CD14-positive monocyte (primary cell): Measurements from ENCODE around the gene SUSD4. TPM values are rescaled to one million over a fixed set of nuclear protein-coding genes. Genes with fewer than 3 reads are reported as not detected.
A peak's percentile ranks its signal among the peaks of the same experiment; 100 is the strongest.

Experiments used
- DNase-seq, 3 donors: peaks; one replicate each; pipeline ENCODE4 v3.0.0-alpha.2; 2011 to 2022
- H2AFZ ChIP-seq: 2 replicates; pipeline ENCODE4 v1.6.0; 2012; ENCODE audit warnings: mild to moderate bottlenecking, low read depth, low read length, inconsistent platforms; ENCODE audit not compliant: insufficient read depth, poor library complexity, severe bottlenecking
- H3K27ac ChIP-seq, 2 donors: 1 replicate in 1 of 2; 2 replicates in 1 of 2; pipeline ENCODE4 v1.5.1; 2012 to 2013; ENCODE audit warnings: low read length in 2 of 2, control low read depth in 1 of 2, inconsistent platforms in 1 of 2, low read depth in 1 of 2, mild to moderate bottlenecking in 1 of 2
- H3K27me3 ChIP-seq, 2 donors: one replicate each; pipeline versions ENCODE4 v1.6.0 to v1.6.1; 2011 to 2013; ENCODE audit warnings: low read length in 2 of 2; ENCODE audit not compliant: control insufficient read depth in 2 of 2, insufficient read depth in 2 of 2
- H3K36me3 ChIP-seq, 2 donors: replicated peaks in 1 of 2; 1 replicate in 1 of 2; 2 replicates in 1 of 2; pipeline versions ENCODE4 v1.5.1 to v1.6.1; 2012 to 2013; ENCODE audit warnings: low read length in 2 of 2, control low read depth in 1 of 2, inconsistent platforms in 1 of 2, mild to moderate bottlenecking in 1 of 2; ENCODE audit not compliant: insufficient read depth in 2 of 2, control insufficient read depth in 1 of 2
- H3K4me1 ChIP-seq, 2 donors: 1 replicate in 1 of 2; 2 replicates in 1 of 2; pipeline versions ENCODE4 v1.5.1 to v1.6.1; 2012 to 2013; ENCODE audit warnings: low read length in 2 of 2, control low read depth in 1 of 2, inconsistent platforms in 1 of 2, mild to moderate bottlenecking in 1 of 2, moderate library complexity in 1 of 2; ENCODE audit not compliant: insufficient read depth in 2 of 2, control insufficient read depth in 1 of 2
- H3K4me2 ChIP-seq: replicated peaks from 2 replicates; pipeline ENCODE3; 2012; ENCODE audit warnings: low read length, moderate library complexity, mild to moderate bottlenecking; ENCODE audit not compliant: poor library complexity, severe bottlenecking; ENCODE audit errors: extremely low read depth
- H3K4me3 ChIP-seq, 3 experiments: fragments of 200-600 bp in 1 of 3; sonication (generic) in 1 of 3; replicated peaks in 1 of 3; 1 replicate in 2 of 3; 2 replicates in 1 of 3; pipeline ENCODE4 v1.5.1; 2011 to 2013; ENCODE audit warnings: low read length in 3 of 3, mild to moderate bottlenecking in 3 of 3, control low read depth in 2 of 3, low read depth in 2 of 3, inconsistent platforms in 1 of 3, moderate library complexity in 1 of 3
- H3K79me2 ChIP-seq: 2 replicates; pipeline ENCODE4 v1.6.0; 2012; ENCODE audit warnings: mild to moderate bottlenecking, control low read depth, inconsistent platforms, low read length, moderate library complexity; ENCODE audit not compliant: insufficient read depth
- H3K9ac ChIP-seq: 2 replicates; pipeline ENCODE4 v1.6.0; 2017; ENCODE audit warnings: low read length, mild to moderate bottlenecking; ENCODE audit not compliant: insufficient read depth, poor library complexity, severe bottlenecking
- H3K9me3 ChIP-seq, 2 donors: replicated peaks in 1 of 2; 1 replicate in 1 of 2; 2 replicates in 1 of 2; pipeline versions ENCODE4 v1.5.1 to v1.6.1; 2012 to 2013; ENCODE audit warnings: low read length in 2 of 2, control low read depth in 1 of 2; ENCODE audit not compliant: control insufficient read depth in 1 of 2, insufficient read depth in 1 of 2
- H4K20me1 ChIP-seq: 2 replicates; pipeline ENCODE4 v1.6.0; 2012; ENCODE audit warnings: mild to moderate bottlenecking, low read length, control low read depth, moderate library complexity; ENCODE audit not compliant: insufficient read depth
- H3K27ac Mint-ChIP-seq, 7 donors: one replicate each; pipeline ENCODE4 v1.8.0; 2020; ENCODE audit warnings: mild to moderate bottlenecking in 7 of 7, mixed read lengths in 7 of 7, moderate library complexity in 6 of 7, inconsistent platforms in 2 of 7
- H3K27me3 Mint-ChIP-seq, 3 donors: one replicate each; pipeline ENCODE4 v1.8.0; 2021 to 2022; ENCODE audit warnings: low read depth in 3 of 3, mild to moderate bottlenecking in 3 of 3, mixed read lengths in 3 of 3, moderate library complexity in 3 of 3, inconsistent platforms in 1 of 3
- H3K36me3 Mint-ChIP-seq, 2 donors: one replicate each; pipeline ENCODE4 v1.8.0; 2020; ENCODE audit warnings: mixed read lengths in 2 of 2, inconsistent platforms in 1 of 2, mild to moderate bottlenecking in 1 of 2
- H3K4me1 Mint-ChIP-seq: one replicate; pipeline ENCODE4 v1.8.0; 2020; ENCODE audit warnings: mild to moderate bottlenecking, mixed read lengths
- H3K4me3 Mint-ChIP-seq, 2 donors: one replicate each; pipeline ENCODE4 v1.8.0; 2020; ENCODE audit warnings: mild to moderate bottlenecking in 2 of 2, mixed read lengths in 2 of 2, moderate library complexity in 1 of 2
- H3K9me3 Mint-ChIP-seq, 7 donors: one replicate each; pipeline ENCODE4 v1.8.0; 2020 to 2022; ENCODE audit warnings: mixed read lengths in 7 of 7, mild to moderate bottlenecking in 6 of 7, moderate library complexity in 6 of 7, inconsistent platforms in 2 of 7
- CTCF ChIP-seq: fragments of 200-600 bp; IDR thresholded peaks from one replicate; pipeline ENCODE4 v1.8.0; 2022; ENCODE audit warnings: antibody characterized with exemption, mild to moderate bottlenecking
- WGBS: methylation state at CpG from one replicate; pipeline ENCODE4 v1.1.5; 2013; ENCODE audit warnings: missing lambda C conversion rate; ENCODE audit not compliant: insufficient coverage; 5-methylcytosine and 5-hydroxymethylcytosine counted together
- intact Hi-C, 2 donors: fragments of 100-400 bp; cut with micrococcal nuclease; formaldehyde crosslinking; loops; one replicate each; pipeline versions ENCODE4 v1.15.0 to v1.15.1; 2023
- polyA plus RNA-seq, 3 donors: library from polyadenylated mRNA; depleted of rRNA in 1 of 3; unstranded in 2 of 3; stranded (reverse) in 1 of 3; fragments of 300-500 nt in 2 of 3; fragments of >200 nt in 1 of 3; fragmentation: Illumina TruSeq in 2 of 3; gene quantifications; 1 replicate in 2 of 3; 2 replicates in 1 of 3; pipeline ENCODE4 v1.2.3, GENCODE V29; 2012 to 2021

SUSD4 gene
- polyA plus RNA-seq, 3 donors, result 0.34 to 0.92 (median 0.50) TPM

- H4K20me1 ChIP-seq, result no peaks in the 10 kb centered on the region
- peak within 1 kb of the TSS in 1 of 2 donors; percentile 46 for H3K4me3 Mint-ChIP-seq
- H3K27me3 ChIP-seq, result peaks cover 18 to 40% of the 10 kb centered on the region in 2 donors
- H3K4me3 ChIP-seq, result no peak within 1 kb of the TSS
- peaks cover 2 to 24% (median 11%) of the 10 kb centered on the region in 7 donors for H3K9me3 Mint-ChIP-seq
- H2AFZ ChIP-seq, result no peak within 1 kb of the TSS
- intact Hi-C loops, result no loop called here
- no peak within 1 kb of the TSS for H3K9ac ChIP-seq
- H3K27ac Mint-ChIP-seq, result no peak within 1 kb of the TSS
- no peaks in the 10 kb centered on the region for H3K4me1 Mint-ChIP-seq
- no peak within 1 kb of the TSS for H3K27ac ChIP-seq
- H3K4me2 ChIP-seq, result no peak within 1 kb of the TSS
- H3K36me3 Mint-ChIP-seq, result no peaks in the 10 kb centered on the region
- H3K9me3 ChIP-seq, result peaks cover 0 to 13% of the 10 kb centered on the region in 2 donors
- no peaks in the 10 kb centered on the region for H3K36me3 ChIP-seq
- no peaks in the 10 kb centered on the region for H3K79me2 ChIP-seq
- H3K27me3 Mint-ChIP-seq, result peaks cover 39 to 53% (median 46%) of the 10 kb centered on the region in 3 donors
- H3K4me1 ChIP-seq, result no peaks in the 10 kb centered on the region
- 18% methylated on average over 73 of the region's 73 CpGs for WGBS
- TF ChIP-seq CTCF, result no peak
- no peak for DNase-seq
These were observed 29.6 kb upstream of the SUSD4 start, which contains the start of gene CCDC185 for GRCh38 chr1:223393275-223394214. Gene CCDC185 (plus strand): TSS chr1:223393415. CDS start chr1:223393476, 61 bp downstream.

GRCh38 chr1:223390618-223391017 is 26.6 kb upstream of the SUSD4 start:
- Mint-ChIP-seq H3K27me3 (peaks cover 39 to 59% (median 54%) of the 10 kb centered on the region in 3 donors), H3K36me3 (no peaks in the 10 kb centered on the region), H3K4me3 (no peak overlapping the region), H3K9me3 (peaks cover 2 to 24% (median 11%) of the 10 kb centered on the region in 7 donors), H3K27ac (no peak overlapping the region), H3K4me1 (no peaks in the 10 kb centered on the region)
- no peak overlapping the region for H3K4me3 ChIP-seq
- H3K27ac ChIP-seq, result no peak overlapping the region
- no peak for DNase-seq
- no peaks in the 10 kb centered on the region for H4K20me1 ChIP-seq
- no peak overlapping the region for H2AFZ ChIP-seq
- no peaks in the 10 kb centered on the region for H3K79me2 ChIP-seq
- intact Hi-C loops, result no loop called here
- peaks cover 0 to 13% of the 10 kb centered on the region in 2 donors for H3K9me3 ChIP-seq
- TF ChIP-seq CTCF, result no peak
- H3K9ac ChIP-seq, result no peak overlapping the region
- H3K4me2 ChIP-seq, result no peak overlapping the region
- H3K36me3 ChIP-seq, result no peaks in the 10 kb centered on the region
- H3K27me3 ChIP-seq, result peaks cover 18 to 40% of the 10 kb centered on the region in 2 donors
- H3K4me1 ChIP-seq, result no peaks in the 10 kb centered on the region
